Vagina (tissue), 2 donors: ENCODE results near the gene RGL1. TPM values are rescaled to one million over a fixed set of nuclear protein-coding genes. Genes with fewer than 3 reads are reported as not detected.
"Not testable (repeated sequence)": the region's sequence is repeated elsewhere in the genome, so short reads cannot be mapped to it uniquely, and the experiment has no call there.

Source experiments
- DNase-seq, 2 donors: peaks; one replicate each; pipeline ENCODE4 v3.0.0-alpha.2; 2017; ENCODE audit errors: extremely low spot score in 2 of 2
- H3K27ac ChIP-seq: fragments of 200-600 bp; sonication (generic); one replicate; pipeline ENCODE4 v1.5.1; 2019
- H3K27me3 ChIP-seq: fragments of 200-600 bp; sonication (generic); one replicate; pipeline ENCODE4 v1.5.1; 2019
- H3K36me3 ChIP-seq, 2 donors: fragments of 200-600 bp; sonication (generic); one replicate each; pipeline ENCODE4 v1.5.1; 2017 to 2019
- H3K4me1 ChIP-seq: fragments of 200-600 bp; sonication (generic); one replicate; pipeline ENCODE4 v1.5.1; 2019
- H3K4me3 ChIP-seq, 2 donors: fragments of 200-600 bp; sonication (generic); 1 replicate in 1 of 2; 2 replicates in 1 of 2; pipeline ENCODE4 v1.5.1; 2016 to 2019
- H3K9me3 ChIP-seq: fragments of 200-600 bp; sonication (generic); one replicate; pipeline ENCODE4 v1.5.1; 2019
- POLR2A ChIP-seq, 2 donors: fragments of 450-650 bp; IDR thresholded peaks; one replicate each; pipeline ENCODE4 v1.6.1; 2017; ENCODE audit warnings: antibody characterized with exemption in 2 of 2, mild to moderate bottlenecking in 2 of 2, moderate library complexity in 2 of 2
- POLR2AphosphoS5 ChIP-seq, 2 donors: sonication (generic); formaldehyde crosslinking; IDR thresholded peaks; one replicate each; pipeline ENCODE4 v1.9.0; 2017; ENCODE audit warnings: antibody characterized with exemption in 2 of 2, mild to moderate bottlenecking in 2 of 2, low read depth in 1 of 2; ENCODE audit not compliant: insufficient read depth in 1 of 2
- intact Hi-C: fragments of 100-400 bp; cut with DNase I; formaldehyde crosslinking; loops from one replicate; pipeline ENCODE4 v1.15.1; 2023
- total RNA-seq: library from RNA; depleted of rRNA; stranded (reverse); fragments of >200 nt; gene quantifications from one replicate; pipeline ENCODE4 v1.2.3, GENCODE V29; 2016
- TF ChIP-seq, protein P1 (sequence below), 3 experiments: fragments of 450-650 bp in 2 of 3; fragments of 200-600 bp in 1 of 3; sonication (generic) in 1 of 3; IDR thresholded peaks; one replicate each; pipeline ENCODE4 v1.5.1; 2017 to 2019; ENCODE audit warnings: antibody characterized with exemption in 3 of 3, mild to moderate bottlenecking in 2 of 3, moderate library complexity in 2 of 3

The RGL1 gene
- total RNA-seq, 1 donor from 2014 or later: 23.1 TPM

- H3K9me3 ChIP-seq: no peaks in the 10 kb centered on the region
- peaks cover 11% of the 10 kb centered on the region for H3K4me1 ChIP-seq
- H3K36me3 ChIP-seq: no peaks in the 10 kb centered on the region
- no peak for DNase-seq
- intact Hi-C loops: no loop called here
- TF ChIP-seq POLR2AphosphoS5 (IDR thresholded peaks at IDR 0.05; ENCODE audit: insufficient read depth in 1 of 2, low read depth in 1 of 2) (no peak), POLR2A (IDR thresholded peaks at IDR 0.05) (no peak)
- TF ChIP-seq, protein P1, sequence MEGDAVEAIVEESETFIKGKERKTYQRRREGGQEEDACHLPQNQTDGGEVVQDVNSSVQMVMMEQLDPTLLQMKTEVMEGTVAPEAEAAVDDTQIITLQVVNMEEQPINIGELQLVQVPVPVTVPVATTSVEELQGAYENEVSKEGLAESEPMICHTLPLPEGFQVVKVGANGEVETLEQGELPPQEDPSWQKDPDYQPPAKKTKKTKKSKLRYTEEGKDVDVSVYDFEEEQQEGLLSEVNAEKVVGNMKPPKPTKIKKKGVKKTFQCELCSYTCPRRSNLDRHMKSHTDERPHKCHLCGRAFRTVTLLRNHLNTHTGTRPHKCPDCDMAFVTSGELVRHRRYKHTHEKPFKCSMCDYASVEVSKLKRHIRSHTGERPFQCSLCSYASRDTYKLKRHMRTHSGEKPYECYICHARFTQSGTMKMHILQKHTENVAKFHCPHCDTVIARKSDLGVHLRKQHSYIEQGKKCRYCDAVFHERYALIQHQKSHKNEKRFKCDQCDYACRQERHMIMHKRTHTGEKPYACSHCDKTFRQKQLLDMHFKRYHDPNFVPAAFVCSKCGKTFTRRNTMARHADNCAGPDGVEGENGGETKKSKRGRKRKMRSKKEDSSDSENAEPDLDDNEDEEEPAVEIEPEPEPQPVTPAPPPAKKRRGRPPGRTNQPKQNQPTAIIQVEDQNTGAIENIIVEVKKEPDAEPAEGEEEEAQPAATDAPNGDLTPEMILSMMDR (IDR thresholded peaks at IDR 0.05): no peak
- no peak overlapping the region for H3K4me3 ChIP-seq
- H3K27me3 ChIP-seq: no peaks in the 10 kb centered on the region
- H3K27ac ChIP-seq: no peak overlapping the region
These were observed 20.9 kb upstream of the RGL1 start for GRCh38 chr1:183783767-183784637.

DNA sequence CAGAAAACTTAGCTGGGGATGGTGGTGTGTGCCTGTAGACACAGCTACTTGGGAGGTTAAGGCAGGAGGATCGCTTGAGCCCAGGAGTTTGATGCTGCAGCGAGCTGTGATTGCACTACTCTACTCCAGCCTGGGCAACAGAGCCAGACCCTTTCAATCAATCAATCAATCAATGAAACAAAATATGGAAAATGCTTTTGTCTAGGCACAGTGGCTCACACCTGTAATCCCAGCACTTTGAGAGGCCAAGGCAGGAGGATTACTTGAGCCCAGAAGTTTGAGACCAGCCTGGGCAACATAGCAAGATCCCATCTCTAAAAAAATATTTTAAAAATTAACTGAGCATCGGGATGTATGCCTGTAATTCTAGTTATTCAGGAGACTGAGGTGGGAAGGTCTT lies 19.0 kb upstream of the RGL1 start:
- H3K36me3 ChIP-seq, intact Hi-C loops, DNase-seq, H3K27ac ChIP-seq, H3K9me3 ChIP-seq, H3K4me3 ChIP-seq, H3K27me3 ChIP-seq: not testable (repeated sequence)
- H3K4me1 ChIP-seq: peaks cover 11% of the 10 kb centered on the region

GRCh38 chr1:183787704-183788103 lies 17.2 kb upstream of the RGL1 start:
- intact Hi-C loops: no loop called here
- DNase-seq: no peak
- no peak overlapping the region for H3K4me3 ChIP-seq

DNA sequence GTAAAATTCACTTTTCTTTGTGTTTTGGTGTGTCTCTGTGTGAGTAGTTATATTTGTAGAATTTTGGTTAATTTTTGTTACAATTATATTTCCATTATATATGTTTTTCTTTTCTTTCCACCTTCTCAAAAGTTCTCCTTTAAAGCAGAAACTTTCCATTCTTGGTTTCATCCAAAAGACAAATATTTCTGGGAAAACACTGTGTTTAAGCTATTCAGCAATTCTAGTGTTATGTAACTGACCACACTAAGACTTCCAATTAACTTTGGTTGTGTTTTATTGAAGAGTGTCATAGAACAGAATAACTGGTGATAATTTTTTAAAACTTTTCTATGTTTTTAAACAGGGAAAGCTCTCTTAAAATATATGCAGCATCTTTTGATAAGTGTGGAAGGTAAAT lies 13.6 kb upstream of the RGL1 start:
- intact Hi-C loops: no loop called here
- H3K4me1 ChIP-seq: no peaks in the 10 kb centered on the region
- no peak overlapping the region for H3K4me3 ChIP-seq
- no peak overlapping the region for H3K27ac ChIP-seq
- H3K27me3 ChIP-seq: no peaks in the 10 kb centered on the region
- no peaks in the 10 kb centered on the region for H3K36me3 ChIP-seq
- TF ChIP-seq POLR2AphosphoS5 (IDR thresholded peaks at IDR 0.05; ENCODE audit: insufficient read depth in 1 of 2, low read depth in 1 of 2): no peak
- no peak for TF ChIP-seq POLR2A (IDR thresholded peaks at IDR 0.05)
- TF ChIP-seq, protein P1 (IDR thresholded peaks at IDR 0.05): no peak
- H3K9me3 ChIP-seq: no peaks in the 10 kb centered on the region
- no peak for DNase-seq

More at GRCh38 chr1:183787704-183788103, 17.2 kb upstream of the RGL1 start:
- Histone ChIP-seq H3K27ac (no peak overlapping the region), H3K36me3 (no peaks in the 10 kb centered on the region), H3K4me1 (peaks cover 11% of the 10 kb centered on the region), H3K9me3 (no peaks in the 10 kb centered on the region), H3K27me3 (no peaks in the 10 kb centered on the region)
- no peak for TF ChIP-seq POLR2A (IDR thresholded peaks at IDR 0.05)
- TF ChIP-seq, protein P1 (IDR thresholded peaks at IDR 0.05): no peak
- no peak for TF ChIP-seq POLR2AphosphoS5 (IDR thresholded peaks at IDR 0.05; ENCODE audit: insufficient read depth in 1 of 2, low read depth in 1 of 2)

- Histone ChIP-seq H3K4me3 (no peak overlapping the region), H3K4me1 (no peaks in the 10 kb centered on the region), H3K27ac (no peak overlapping the region), H3K27me3 (no peaks in the 10 kb centered on the region), H3K9me3 (no peaks in the 10 kb centered on the region), H3K36me3 (no peaks in the 10 kb centered on the region)
- intact Hi-C loops: no loop called here
- no peak for DNase-seq
- no peak for TF ChIP-seq POLR2AphosphoS5 (IDR thresholded peaks at IDR 0.05; ENCODE audit: insufficient read depth in 1 of 2, low read depth in 1 of 2)
- TF ChIP-seq, protein P1 (IDR thresholded peaks at IDR 0.05): no peak
- no peak for TF ChIP-seq POLR2A (IDR thresholded peaks at IDR 0.05)
These were observed 12.6 kb upstream of the RGL1 start for GRCh38 chr1:183792300-183792699.
